ENCODE data around the gene SMOC1. TPM values are rescaled to one million over a fixed set of nuclear protein-coding genes. Genes with fewer than 3 reads are reported as not detected.
A peak's percentile ranks its signal among the peaks of the same experiment; 100 is the strongest.

SMOC1 gene
- total RNA-seq, 1 experiment from 2014 or later: 24.1 TPM

- H3K9me3 ChIP-seq: no peaks in the 10 kb centered on the region
- DNase-seq: peak; percentile 9
- no peaks in the 10 kb centered on the region for H3K27me3 ChIP-seq
- no peaks in the 10 kb centered on the region for H3K36me3 ChIP-seq
- H3K4me3 ChIP-seq: no peak overlapping the region
Measured at GRCh38 chr14:70000601-70001000, 121.4 kb downstream of the SMOC1 start.

GRCh38 chr14:70002589-70003346, 123.6 kb downstream of the SMOC1 start:
- no peak for DNase-seq
- H3K9me3 ChIP-seq: no peaks in the 10 kb centered on the region
- no peak overlapping the region for H3K4me3 ChIP-seq
- no peaks in the 10 kb centered on the region for H3K36me3 ChIP-seq
- no peaks in the 10 kb centered on the region for H3K27me3 ChIP-seq

DNA sequence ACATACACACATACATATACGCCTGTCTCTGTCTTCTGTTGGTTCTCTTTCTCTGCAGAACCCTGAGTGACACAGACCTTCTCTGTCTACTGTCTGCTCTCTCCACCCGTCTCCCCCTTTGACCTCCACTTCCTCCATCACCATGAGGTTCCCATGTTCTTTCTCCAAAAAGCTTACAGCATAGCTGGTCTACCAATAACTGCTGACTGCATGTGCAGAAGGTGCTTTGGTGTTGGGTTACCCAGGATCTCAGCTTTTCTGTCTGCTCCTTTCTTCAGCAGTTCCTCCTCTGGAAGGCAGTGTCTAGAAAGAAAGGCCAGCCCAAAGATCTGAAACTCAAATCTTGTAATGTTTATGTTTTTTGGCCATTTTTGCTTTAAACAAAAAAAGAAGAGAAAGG, 125.6 kb downstream of the SMOC1 start:
- Histone ChIP-seq H3K9me3 (no peaks in the 10 kb centered on the region), H3K36me3 (no peaks in the 10 kb centered on the region), H3K4me3 (no peak overlapping the region), H3K27me3 (no peaks in the 10 kb centered on the region)
- no peak for DNase-seq

GRCh38 chr14:70005281-70005805, 126.1 kb downstream of the SMOC1 start:
- Histone ChIP-seq H3K27me3 (no peaks in the 10 kb centered on the region), H3K36me3 (no peaks in the 10 kb centered on the region), H3K4me3 (no peak overlapping the region), H3K9me3 (no peaks in the 10 kb centered on the region)
- DNase-seq: no peak

GRCh38 chr14:70006699-70007098, 127.5 kb downstream of the SMOC1 start:
- DNase-seq: no peak
- Histone ChIP-seq H3K27me3 (no peaks in the 10 kb centered on the region), H3K36me3 (no peaks in the 10 kb centered on the region), H3K9me3 (no peaks in the 10 kb centered on the region), H3K4me3 (no peak overlapping the region)

GRCh38 chr14:70008284-70009262, 129.4 kb downstream of the SMOC1 start:
- Histone ChIP-seq H3K9me3 (no peaks in the 10 kb centered on the region), H3K27me3 (no peaks in the 10 kb centered on the region), H3K36me3 (no peaks in the 10 kb centered on the region), H3K4me3 (no peak overlapping the region)
- DNase-seq: no peak

- Histone ChIP-seq H3K9me3 (no peaks in the 10 kb centered on the region), H3K27me3 (no peaks in the 10 kb centered on the region), H3K36me3 (no peaks in the 10 kb centered on the region), H3K4me3 (no peak overlapping the region)
- no peak for DNase-seq
Measured at GRCh38 chr14:70009961-70010360, 130.7 kb downstream of the SMOC1 start.

DNA sequence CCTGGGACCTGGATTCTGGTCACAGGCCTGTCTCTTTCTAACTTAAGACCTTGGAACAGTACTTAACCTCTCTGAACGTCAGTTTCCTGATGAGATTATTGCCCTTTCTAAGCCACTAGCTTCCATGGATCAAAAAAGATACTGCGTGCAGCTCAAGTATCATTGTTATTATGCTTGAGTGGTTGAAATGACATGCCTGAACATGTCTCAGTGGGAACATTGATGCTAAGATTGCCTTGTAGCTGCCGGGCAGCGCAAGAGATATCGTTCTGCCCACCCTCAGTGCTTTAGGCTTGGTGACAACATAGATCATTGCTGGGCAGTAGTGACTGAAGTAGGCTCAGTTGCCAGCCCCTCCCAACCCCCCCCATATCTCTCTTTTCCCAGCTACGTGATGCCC, 131.9 kb downstream of the SMOC1 start:
- Histone ChIP-seq H3K27me3 (no peaks in the 10 kb centered on the region), H3K36me3 (no peaks in the 10 kb centered on the region), H3K9me3 (no peaks in the 10 kb centered on the region), H3K4me3 (no peak overlapping the region)
- DNase-seq: no peak

DNA sequence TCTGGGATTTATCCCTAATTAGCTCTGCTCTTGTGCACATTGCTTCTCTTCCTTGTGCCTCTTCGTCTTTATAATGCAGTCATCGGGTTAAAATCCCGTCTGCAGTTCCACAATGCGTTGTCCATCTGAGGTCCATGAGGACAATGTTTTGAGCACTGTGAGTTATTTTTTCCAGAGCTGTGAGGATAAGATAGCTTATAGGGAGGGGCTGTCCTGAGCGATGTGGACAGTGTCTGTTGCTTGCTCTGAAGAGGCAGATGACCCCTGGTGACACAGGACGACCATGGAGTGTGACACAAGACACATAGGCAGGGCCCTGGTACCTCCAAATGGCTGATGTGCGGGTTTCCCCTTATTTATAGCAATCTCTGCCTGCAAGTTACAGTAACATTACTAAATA, 132.5 kb downstream of the SMOC1 start:
- H3K9me3 ChIP-seq: no peaks in the 10 kb centered on the region
- H3K36me3 ChIP-seq: no peaks in the 10 kb centered on the region
- DNase-seq: no peak
- H3K4me3 ChIP-seq: no peak overlapping the region
- H3K27me3 ChIP-seq: no peaks in the 10 kb centered on the region

GRCh38 chr14:70013271-70013873, 134.2 kb downstream of the SMOC1 start:
- H3K27me3 ChIP-seq: no peaks in the 10 kb centered on the region
- no peaks in the 10 kb centered on the region for H3K9me3 ChIP-seq
- H3K4me3 ChIP-seq: no peak overlapping the region
- no peaks in the 10 kb centered on the region for H3K36me3 ChIP-seq
- DNase-seq: peak; percentile 13

GRCh38 chr14:70014406-70015095, 135.3 kb downstream of the SMOC1 start:
- no peak overlapping the region for H3K4me3 ChIP-seq
- DNase-seq: no peak
- H3K9me3 ChIP-seq: no peaks in the 10 kb centered on the region
- H3K27me3 ChIP-seq: no peaks in the 10 kb centered on the region
- H3K36me3 ChIP-seq: no peaks in the 10 kb centered on the region

GRCh38 chr14:70018230-70018629, 139.0 kb downstream of the SMOC1 start:
- H3K9me3 ChIP-seq: no peaks in the 10 kb centered on the region
- H3K27me3 ChIP-seq: no peaks in the 10 kb centered on the region
- no peak overlapping the region for H3K4me3 ChIP-seq
- no peaks in the 10 kb centered on the region for H3K36me3 ChIP-seq
- DNase-seq: no peak

GRCh38 chr14:70018713-70019211, 139.5 kb downstream of the SMOC1 start:
- H3K36me3 ChIP-seq: no peaks in the 10 kb centered on the region
- DNase-seq: peak; percentile 53
- H3K27me3 ChIP-seq: no peaks in the 10 kb centered on the region
- no peaks in the 10 kb centered on the region for H3K9me3 ChIP-seq
- H3K4me3 ChIP-seq: no peak overlapping the region

DNA sequence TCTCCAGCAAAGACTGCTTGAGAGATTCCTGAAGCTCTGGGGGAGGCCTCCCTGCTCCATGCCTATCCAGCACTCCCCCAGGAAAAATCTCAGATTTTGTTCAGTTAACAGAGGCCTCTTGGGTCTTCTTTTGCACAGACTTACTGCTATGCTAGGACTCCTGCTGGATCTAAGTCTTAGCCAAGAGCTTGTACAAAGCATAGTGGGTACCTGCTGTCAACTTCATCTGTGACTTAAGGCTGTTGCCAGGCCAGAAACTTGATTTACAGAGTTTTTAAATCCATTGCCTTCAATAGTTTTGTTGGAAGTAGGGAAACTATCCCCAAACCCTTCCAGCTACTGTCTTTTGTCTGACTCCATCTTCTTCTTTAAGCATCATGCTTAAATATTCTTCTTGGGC, 140.5 kb downstream of the SMOC1 start:
- Histone ChIP-seq H3K27me3 (no peaks in the 10 kb centered on the region), H3K4me3 (no peak overlapping the region), H3K36me3 (no peaks in the 10 kb centered on the region), H3K9me3 (no peaks in the 10 kb centered on the region)
- DNase-seq: no peak

- no peaks in the 10 kb centered on the region for H3K36me3 ChIP-seq
- H3K9me3 ChIP-seq: no peaks in the 10 kb centered on the region
- no peak overlapping the region for H3K4me3 ChIP-seq
- no peak for DNase-seq
- no peaks in the 10 kb centered on the region for H3K27me3 ChIP-seq
Measured at GRCh38 chr14:70020352-70021170, 141.3 kb downstream of the SMOC1 start.

Data from MG63 (cell line).